GM10248 (cell line): ENCODE measurements around the gene NWD2.

Experiments
- CTCF ChIA-PET: fragments of 300-600 bp; sonication (Branson Sonifier 250); formaldehyde crosslinking; extraction: SDS; loops from one replicate; lab custom pipeline; 2021; ENCODE audit warnings: antibody characterized with exemption; lab: Yijun Ruan, JAX
- POLR2A ChIA-PET: fragments of 350-650 bp; sonication (Branson Sonifier 250); formaldehyde crosslinking; extraction: SDS; loops from one replicate; lab custom pipeline; 2020; ENCODE audit warnings: antibody characterized with exemption; lab: Yijun Ruan, JAX
- DNase-seq: peaks from one replicate; pipeline ENCODE4 v3.0.0; 2012; ENCODE audit errors: extremely low spot score
- CTCF ChIP-seq: IDR thresholded peaks from 2 replicates; pipeline ENCODE4 v1.5.1; 2012; ENCODE audit warnings: mild to moderate bottlenecking, low read depth; ENCODE audit errors: extremely low read depth, missing control alignments, control extremely low read depth

Gene NWD2

GRCh38 chr4:37436546-37436945, 192.0 kb downstream of the NWD2 start:
- TF ChIP-seq CTCF: no peak
- CTCF ChIA-PET: interaction anchor here (0.8 to 1.1 kb wide), 3 partner anchors 9 to 15 kb away, joined by 3 to 4 read pairs (median 3); no protein-coding TSS in a partner anchor
- no peak for DNase-seq
- POLR2A ChIA-PET: no interaction called here

DNA sequence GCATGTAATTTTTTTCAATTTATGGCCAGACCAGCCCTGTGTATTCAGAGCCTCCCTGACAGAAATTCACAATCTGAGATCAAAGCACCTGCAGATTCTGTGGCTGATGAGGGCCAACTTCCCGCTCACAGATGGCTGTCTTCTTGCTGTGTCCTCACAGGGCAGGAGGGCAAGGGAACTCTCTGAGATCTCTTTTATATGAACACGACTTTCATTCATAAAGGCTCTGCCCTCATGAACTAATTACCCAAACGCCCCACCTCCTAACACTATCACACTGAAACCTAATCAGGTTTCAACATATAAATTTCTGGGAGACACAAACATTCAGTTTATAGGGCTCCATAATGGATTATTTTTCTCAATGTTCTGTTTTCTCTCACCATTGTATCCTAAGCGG, 192.6 kb downstream of the NWD2 start:
- no peak for TF ChIP-seq CTCF
- ChIA-PET POLR2A (no interaction called here), CTCF (interaction anchor here (1.1 kb wide), 2 partner anchors 8 to 14 kb away, joined by 3 to 4 read pairs; no protein-coding TSS in a partner anchor)
- no peak for DNase-seq

GRCh38 chr4:37438564-37439279, 194.2 kb downstream of the NWD2 start:
- no peak for TF ChIP-seq CTCF
- DNase-seq: no peak
- POLR2A ChIA-PET: no interaction called here
- CTCF ChIA-PET: no interaction called here

- DNase-seq: no peak
- TF ChIP-seq CTCF: no peak
- POLR2A ChIA-PET: no interaction called here
- CTCF ChIA-PET: interaction anchor here (0.8 to 5.5 kb wide), 4 partner anchors 12 to 30 kb away, joined by 3 to 36 read pairs (median 3); a partner anchor contains a TSS
Measured at GRCh38 chr4:37439809-37440474, 195.4 kb downstream of the NWD2 start.

DNA sequence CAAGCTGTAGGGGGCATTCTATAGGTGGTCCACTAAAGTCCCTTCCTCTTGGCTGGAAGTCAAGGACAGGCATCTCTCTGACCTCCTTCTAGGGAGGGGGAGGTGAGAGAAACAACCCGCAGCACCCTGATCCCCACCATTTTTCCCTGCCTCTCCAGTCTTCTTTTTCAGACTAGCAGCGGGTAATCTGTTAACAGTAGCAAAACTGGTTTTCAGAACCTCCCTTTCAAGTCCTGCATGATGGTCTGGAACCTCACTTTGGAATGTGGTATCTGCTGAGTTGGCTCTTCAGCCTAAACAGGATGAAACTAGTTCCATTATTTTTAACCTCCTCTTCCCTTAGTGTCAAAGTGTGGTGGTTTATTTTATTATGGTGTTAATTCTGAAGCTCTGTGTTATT, 196.0 kb downstream of the NWD2 start:
- no peak for TF ChIP-seq CTCF
- ChIA-PET CTCF (interaction anchor here (0.8 to 5.5 kb wide), 5 partner anchors 13 to 29 kb away, joined by 3 to 36 read pairs (median 3); a partner anchor contains a TSS), POLR2A (no interaction called here)
- DNase-seq: no peak

DNA sequence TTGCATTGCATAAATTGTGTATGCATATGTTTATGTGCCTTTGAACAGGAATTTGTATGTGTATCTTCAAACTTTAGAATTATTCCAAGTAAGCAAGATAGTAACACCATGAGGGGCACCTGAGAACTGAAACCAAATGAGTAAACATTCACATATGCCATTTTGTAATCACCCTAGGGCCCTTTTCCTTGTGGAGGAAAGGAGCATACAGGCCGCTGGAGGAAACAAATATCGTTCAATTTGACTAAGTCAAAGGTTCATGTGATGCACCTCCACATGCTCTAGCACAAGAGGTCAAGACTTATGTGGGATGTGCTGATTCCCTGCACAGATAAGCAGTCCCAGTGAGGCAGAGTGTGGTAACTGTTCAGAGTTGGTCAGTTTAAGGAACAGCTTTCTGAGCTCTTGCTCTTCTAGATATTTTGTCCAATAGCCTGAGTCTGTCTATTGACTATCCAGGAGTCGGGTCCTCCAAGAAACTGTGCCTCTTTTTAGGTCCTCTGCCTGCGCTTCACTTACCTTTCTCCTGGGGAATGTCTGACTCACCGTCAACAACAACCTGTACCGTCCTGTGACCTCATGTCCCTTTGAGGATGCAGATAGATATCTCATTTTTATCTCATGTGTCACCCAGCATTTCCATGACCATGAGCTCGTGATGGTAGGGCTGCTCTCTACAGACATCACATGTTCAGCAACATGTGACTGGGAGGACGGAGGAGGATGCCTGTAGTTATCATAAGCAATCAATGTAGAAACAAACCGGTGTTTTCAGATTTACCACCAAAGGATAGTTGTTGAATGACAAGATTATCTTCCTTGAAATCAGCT, 196.9 kb downstream of the NWD2 start:
- DNase-seq: no peak
- no peak for TF ChIP-seq CTCF
- CTCF ChIA-PET: interaction anchor here (1.0 to 5.5 kb wide), 6 partner anchors 8 to 20 kb away, joined by 3 to 36 read pairs (median 4); a partner anchor contains a TSS
- POLR2A ChIA-PET: no interaction called here
